BJ (cell line): ENCODE results near the gene GALNTL6. TPM values are rescaled to one million over a fixed set of nuclear protein-coding genes. Genes with fewer than 3 reads are reported as not detected.
A peak's percentile ranks its signal among the peaks of the same experiment; 100 is the strongest.

Experiments used
- CTCF ChIA-PET: fragments of 350-600 bp; formaldehyde crosslinking; extraction: SDS; loops from one replicate; lab custom pipeline; 2021; ENCODE audit warnings: antibody characterized with exemption, inconsistent platforms; lab: Yijun Ruan, JAX
- POLR2A ChIA-PET: fragments of 300-600 bp; sonication (Branson Sonifier 250); formaldehyde crosslinking; extraction: SDS; loops from one replicate; lab custom pipeline; 2021; ENCODE audit warnings: antibody characterized with exemption; lab: Charles Lee
- DNase-seq: peaks from one replicate; pipeline ENCODE4 v3.0.0-alpha.2; 2011; ENCODE audit warnings: low read depth
- H3K27me3 ChIP-seq: 2 replicates; pipeline ENCODE4 v1.6.0; 2011; ENCODE audit warnings: low read length; ENCODE audit not compliant: control insufficient read depth, insufficient read depth
- H3K36me3 ChIP-seq: 2 replicates; pipeline ENCODE4 v1.5.1; 2011; ENCODE audit warnings: low read length; ENCODE audit not compliant: control insufficient read depth, insufficient read depth
- H3K4me3 ChIP-seq: 2 replicates; pipeline ENCODE4 v1.5.1; 2011; ENCODE audit warnings: low read depth, mild to moderate bottlenecking, control low read depth, low read length
- polyA plus RNA-seq: library from polyadenylated mRNA; depleted of rRNA; stranded (reverse); fragments of >200 nt; gene quantifications from 2 replicates; pipeline ENCODE4 v1.2.3, GENCODE V29; 2011
- TF ChIP-seq, protein P1 (sequence below): IDR thresholded peaks from 2 replicates; pipeline ENCODE4 v1.5.1; 2011; ENCODE audit warnings: low read depth, mild to moderate bottlenecking, control low read depth, inconsistent platforms, low read length, moderate library complexity; ENCODE audit not compliant: insufficient read depth

Gene GALNTL6
- polyA plus RNA-seq, 1 experiment, result 0.02 TPM

DNA sequence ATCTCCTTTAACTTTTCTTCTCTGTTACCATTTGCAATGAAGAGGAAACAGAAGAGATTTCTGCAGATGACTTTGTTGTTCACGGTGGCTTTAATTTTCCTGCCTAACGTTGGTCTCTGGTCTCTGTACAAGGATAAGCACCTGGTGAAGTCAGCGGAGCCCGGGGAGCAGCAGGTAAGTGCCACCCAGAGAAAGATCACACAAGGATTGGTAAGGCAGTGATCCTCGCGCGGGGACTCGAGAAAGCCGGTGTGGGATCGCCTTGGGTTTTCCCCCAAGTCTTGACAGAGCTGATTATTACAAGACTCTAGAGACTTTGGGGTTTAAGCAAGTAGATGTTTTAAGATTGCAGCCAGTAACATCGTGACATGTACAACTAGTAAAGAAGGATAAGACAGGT, 1.3 kb downstream of the GALNTL6 start:
- peaks cover 7% of the 10 kb centered on the region for H3K27me3 ChIP-seq
- no peak overlapping the region for H3K4me3 ChIP-seq
- POLR2A ChIA-PET, result no interaction called here
- DNase-seq, result no peak
- CTCF ChIA-PET, result no interaction called here
- TF ChIP-seq, protein P1, sequence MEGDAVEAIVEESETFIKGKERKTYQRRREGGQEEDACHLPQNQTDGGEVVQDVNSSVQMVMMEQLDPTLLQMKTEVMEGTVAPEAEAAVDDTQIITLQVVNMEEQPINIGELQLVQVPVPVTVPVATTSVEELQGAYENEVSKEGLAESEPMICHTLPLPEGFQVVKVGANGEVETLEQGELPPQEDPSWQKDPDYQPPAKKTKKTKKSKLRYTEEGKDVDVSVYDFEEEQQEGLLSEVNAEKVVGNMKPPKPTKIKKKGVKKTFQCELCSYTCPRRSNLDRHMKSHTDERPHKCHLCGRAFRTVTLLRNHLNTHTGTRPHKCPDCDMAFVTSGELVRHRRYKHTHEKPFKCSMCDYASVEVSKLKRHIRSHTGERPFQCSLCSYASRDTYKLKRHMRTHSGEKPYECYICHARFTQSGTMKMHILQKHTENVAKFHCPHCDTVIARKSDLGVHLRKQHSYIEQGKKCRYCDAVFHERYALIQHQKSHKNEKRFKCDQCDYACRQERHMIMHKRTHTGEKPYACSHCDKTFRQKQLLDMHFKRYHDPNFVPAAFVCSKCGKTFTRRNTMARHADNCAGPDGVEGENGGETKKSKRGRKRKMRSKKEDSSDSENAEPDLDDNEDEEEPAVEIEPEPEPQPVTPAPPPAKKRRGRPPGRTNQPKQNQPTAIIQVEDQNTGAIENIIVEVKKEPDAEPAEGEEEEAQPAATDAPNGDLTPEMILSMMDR, result no peak
- no peaks in the 10 kb centered on the region for H3K36me3 ChIP-seq

DNA sequence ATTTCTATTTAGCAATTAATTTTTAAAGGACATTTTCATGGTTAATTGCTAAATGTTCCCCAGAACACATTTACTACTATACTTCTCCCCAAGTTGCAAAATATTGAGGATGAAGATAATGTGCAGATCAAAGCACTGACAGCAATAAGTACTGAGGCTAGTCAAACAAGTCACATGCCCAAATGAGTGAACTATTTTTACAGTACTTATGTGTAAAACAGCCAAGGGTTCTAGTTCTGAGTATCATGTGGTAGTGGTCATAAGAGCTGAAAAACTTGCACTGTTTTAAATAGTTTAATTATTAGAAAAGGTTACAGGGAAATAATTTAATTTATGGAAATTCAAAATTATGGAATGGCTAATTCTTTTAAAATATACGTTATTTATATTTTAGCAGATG, 3.8 kb downstream of the GALNTL6 start:
- Histone ChIP-seq H3K4me3 (no peak overlapping the region), H3K36me3 (no peaks in the 10 kb centered on the region), H3K27me3 (peaks cover 7% of the 10 kb centered on the region)
- ChIA-PET POLR2A (no interaction called here), CTCF (no interaction called here)
- DNase-seq, result no peak
- TF ChIP-seq, protein P1, result no peak

DNA sequence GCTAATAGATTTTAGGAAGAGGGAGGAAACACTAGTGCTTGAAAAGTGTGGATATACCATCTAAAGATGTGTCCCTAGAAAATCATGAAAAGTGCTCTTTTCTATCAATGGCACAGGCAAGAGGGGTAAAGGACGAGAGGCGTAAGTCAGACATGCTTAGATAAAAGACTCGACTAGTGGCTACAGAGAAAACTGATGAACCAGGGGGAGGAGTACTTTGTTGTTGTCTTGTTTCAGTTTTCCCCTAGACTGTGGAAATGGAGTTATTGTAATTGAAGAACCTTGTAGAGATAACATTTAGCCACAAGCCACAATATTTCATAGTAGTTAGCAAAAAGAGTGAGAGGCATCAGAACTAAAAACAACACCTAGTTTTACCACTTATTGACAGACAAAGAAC, 21.4 kb downstream of the GALNTL6 start:
- ChIA-PET POLR2A (no interaction called here), CTCF (no interaction called here)
- TF ChIP-seq, protein P1, result no peak
- Histone ChIP-seq H3K36me3 (no peaks in the 10 kb centered on the region), H3K4me3 (no peak overlapping the region), H3K27me3 (no peaks in the 10 kb centered on the region)
- DNase-seq, result no peak

DNA sequence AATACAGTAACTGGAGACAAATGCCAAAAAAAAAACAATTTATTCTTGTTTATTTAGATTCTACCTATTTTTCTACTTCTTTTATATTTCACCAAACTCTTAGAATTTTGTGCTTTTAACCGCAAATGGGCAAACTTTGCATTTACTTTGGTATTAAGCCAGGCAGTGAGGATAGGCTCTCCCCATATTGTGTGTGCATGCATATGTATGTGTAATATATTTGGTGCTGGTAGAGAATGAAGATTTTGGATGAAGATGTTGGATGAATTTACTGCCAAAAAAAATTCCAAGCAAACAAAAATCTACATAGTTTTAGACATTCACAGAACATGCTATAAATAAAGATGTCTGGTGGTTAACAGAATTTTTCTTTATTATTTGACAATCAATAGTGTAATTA, 30.3 kb downstream of the GALNTL6 start:
- Histone ChIP-seq H3K4me3 (no peak overlapping the region), H3K27me3 (no peaks in the 10 kb centered on the region), H3K36me3 (no peaks in the 10 kb centered on the region)
- POLR2A ChIA-PET, result no interaction called here
- CTCF ChIA-PET, result no interaction called here
- no peak for DNase-seq
- TF ChIP-seq, protein P1, result no peak

DNA sequence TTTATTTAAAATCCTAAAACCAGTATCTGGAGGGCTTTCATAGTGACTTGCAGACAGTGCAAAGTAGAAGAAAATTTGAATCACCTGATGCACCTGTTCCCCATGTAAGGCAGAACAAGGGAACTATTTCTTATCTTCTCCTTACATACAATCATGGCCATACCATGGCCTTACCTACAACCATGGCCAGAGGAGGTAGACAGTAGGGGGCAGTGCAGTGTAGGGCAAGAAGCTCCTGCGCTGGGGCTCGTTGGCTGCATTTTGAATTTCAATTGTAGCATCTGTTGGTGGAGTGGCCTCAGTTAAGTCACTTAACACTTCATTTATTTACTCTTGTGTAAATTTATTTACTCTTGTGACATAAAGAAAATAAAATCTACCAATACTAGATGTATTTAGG, 33.0 kb downstream of the GALNTL6 start:
- Histone ChIP-seq H3K27me3 (no peaks in the 10 kb centered on the region), H3K36me3 (no peaks in the 10 kb centered on the region), H3K4me3 (no peak overlapping the region)
- TF ChIP-seq, protein P1, result peak; percentile 80
- ChIA-PET CTCF (interaction anchor here (1.3 kb wide), 1 partner anchor 356 kb away, joined by 5 read pairs; no protein-coding TSS in a partner anchor), POLR2A (no interaction called here)
- DNase-seq, result no peak
